ENCODE data around the gene TASP1.

Gene TASP1

DNA sequence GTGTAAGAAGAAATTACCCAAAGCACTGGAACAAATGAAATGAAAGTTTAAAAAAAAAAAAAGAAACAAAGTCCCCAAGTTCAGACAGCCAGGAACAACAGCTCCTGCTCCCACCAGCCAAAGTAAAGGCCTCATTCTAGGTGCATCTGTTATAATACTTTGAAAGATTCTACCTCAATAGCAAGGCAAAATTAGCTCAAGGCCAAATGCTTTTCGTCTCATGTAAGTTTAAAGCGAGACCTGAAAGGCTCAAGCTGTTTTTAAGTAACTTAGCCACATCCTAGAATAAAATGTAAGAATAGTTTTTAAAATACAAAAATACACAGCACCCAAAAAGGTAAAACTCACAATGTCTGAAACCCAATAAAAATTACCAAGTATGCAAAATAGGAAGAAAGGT is 64.7 kb downstream of the TASP1 start:
- Mint-ChIP-seq H3K27ac (no peak overlapping the region), H3K4me1 (no peaks in the 10 kb centered on the region), H3K27me3 (no peaks in the 10 kb centered on the region), H3K4me3 (no peak overlapping the region), H3K36me3 (peaks cover 35% of the 10 kb centered on the region), H3K9me3 (peaks cover 1% of the 10 kb centered on the region)
- ATAC-seq (ENCODE audit: low read depth) (no peak), DNase-seq (ENCODE audit: low spot score in 2 of 2) (no peak)

DNA sequence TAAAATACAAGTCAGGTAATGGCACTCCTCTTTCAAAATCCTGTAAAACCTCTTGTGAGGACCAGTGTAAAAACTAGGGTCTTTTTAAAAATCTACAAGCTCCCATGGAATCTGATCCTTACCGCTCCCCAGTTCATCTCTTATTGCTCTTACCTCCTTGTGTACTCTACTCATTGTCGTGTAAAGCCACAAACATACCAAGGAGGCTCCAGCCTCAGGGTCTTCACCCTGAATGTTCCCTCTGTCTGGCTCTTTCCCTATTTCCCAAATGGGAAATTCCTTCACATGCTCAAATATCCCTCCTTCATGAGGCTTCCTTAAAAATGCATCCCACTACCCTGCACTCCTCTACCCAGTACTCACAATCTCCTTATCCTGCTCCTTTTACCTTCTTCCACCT is 67.1 kb downstream of the TASP1 start:
- Mint-ChIP-seq H3K36me3 (peaks cover 38% of the 10 kb centered on the region), H3K4me1 (no peaks in the 10 kb centered on the region), H3K9me3 (peaks cover 4% of the 10 kb centered on the region), H3K4me3 (no peak overlapping the region), H3K27ac (no peak overlapping the region), H3K27me3 (no peaks in the 10 kb centered on the region)
- DNase-seq (ENCODE audit: low spot score in 2 of 2) (no peak), ATAC-seq (ENCODE audit: low read depth) (no peak)

DNA sequence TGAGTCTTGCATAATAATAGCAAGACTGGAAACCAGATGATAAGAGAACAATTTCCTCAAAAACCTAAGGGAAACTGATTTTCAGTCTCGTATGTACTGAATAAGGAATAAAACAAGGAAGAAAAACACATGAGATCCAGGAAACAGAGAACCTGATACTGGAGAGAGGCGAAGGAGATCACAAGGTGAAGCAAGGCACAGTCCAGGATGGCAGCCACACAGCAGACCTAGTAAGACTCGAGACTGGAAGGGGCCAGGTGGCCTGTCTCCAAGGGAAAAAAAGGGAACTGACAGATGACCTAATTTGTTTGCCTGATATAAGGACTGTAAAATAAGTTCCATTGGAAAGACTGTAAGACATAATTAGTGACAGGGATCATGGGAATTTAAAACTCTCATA is 71.1 kb downstream of the TASP1 start:
- H3K9me3 Mint-ChIP-seq: peaks cover 3% of the 10 kb centered on the region
- no peak for DNase-seq (ENCODE audit: low spot score in 2 of 2)
- no peak overlapping the region for H3K4me3 Mint-ChIP-seq
- H3K36me3 Mint-ChIP-seq: peaks cover 34% of the 10 kb centered on the region
- no peak overlapping the region for H3K27ac Mint-ChIP-seq
- no peaks in the 10 kb centered on the region for H3K4me1 Mint-ChIP-seq
- ATAC-seq (ENCODE audit: low read depth): no peak
- H3K27me3 Mint-ChIP-seq: no peaks in the 10 kb centered on the region

GRCh38 chr20:13563854-13564253 is 74.9 kb downstream of the TASP1 start:
- peaks cover 7% of the 10 kb centered on the region for H3K9me3 Mint-ChIP-seq
- no peaks in the 10 kb centered on the region for H3K27me3 Mint-ChIP-seq
- no peak overlapping the region for H3K4me3 Mint-ChIP-seq
- no peak overlapping the region for H3K27ac Mint-ChIP-seq
- ATAC-seq (ENCODE audit: low read depth) (no peak), DNase-seq (ENCODE audit: low spot score in 2 of 2) (no peak)
- H3K36me3 Mint-ChIP-seq: peaks cover 49% of the 10 kb centered on the region
- H3K4me1 Mint-ChIP-seq: no peaks in the 10 kb centered on the region

GRCh38 chr20:13554706-13555105 is 84.0 kb downstream of the TASP1 start:
- Mint-ChIP-seq H3K4me1 (peaks cover 2% of the 10 kb centered on the region), H3K36me3 (peaks cover 29% of the 10 kb centered on the region), H3K27ac (no peak overlapping the region), H3K9me3 (no peaks in the 10 kb centered on the region), H3K4me3 (no peak overlapping the region), H3K27me3 (no peaks in the 10 kb centered on the region)
- ATAC-seq (ENCODE audit: low read depth): no peak
- no peak for DNase-seq (ENCODE audit: low spot score in 2 of 2)

GRCh38 chr20:13554076-13554475 is 84.7 kb downstream of the TASP1 start:
- Mint-ChIP-seq H3K36me3 (peaks cover 25% of the 10 kb centered on the region), H3K4me1 (peaks cover 2% of the 10 kb centered on the region), H3K27me3 (no peaks in the 10 kb centered on the region), H3K4me3 (no peak overlapping the region), H3K27ac (no peak overlapping the region), H3K9me3 (no peaks in the 10 kb centered on the region)
- DNase-seq (ENCODE audit: low spot score in 2 of 2): no peak
- no peak for ATAC-seq (ENCODE audit: low read depth)

- peaks cover 24% of the 10 kb centered on the region for H3K36me3 Mint-ChIP-seq
- no peak overlapping the region for H3K4me3 Mint-ChIP-seq
- H3K27ac Mint-ChIP-seq: no peak overlapping the region
- ATAC-seq (ENCODE audit: low read depth) (no peak), DNase-seq (ENCODE audit: low spot score in 2 of 2) (no peak)
- peaks cover 2% of the 10 kb centered on the region for H3K4me1 Mint-ChIP-seq
- no peaks in the 10 kb centered on the region for H3K27me3 Mint-ChIP-seq
- H3K9me3 Mint-ChIP-seq: no peaks in the 10 kb centered on the region
Observed at GRCh38 chr20:13552061-13552460, 86.7 kb downstream of the TASP1 start.

GRCh38 chr20:13549451-13549850 is 89.3 kb downstream of the TASP1 start:
- Mint-ChIP-seq H3K9me3 (no peaks in the 10 kb centered on the region), H3K27me3 (no peaks in the 10 kb centered on the region), H3K27ac (no peak overlapping the region), H3K4me1 (no peaks in the 10 kb centered on the region), H3K36me3 (peaks cover 13% of the 10 kb centered on the region), H3K4me3 (no peak overlapping the region)
- no peak for DNase-seq (ENCODE audit: low spot score in 2 of 2)
- ATAC-seq (ENCODE audit: low read depth): no peak

GRCh38 chr20:13546497-13547131 is 92.1 kb downstream of the TASP1 start:
- no peak for ATAC-seq (ENCODE audit: low read depth)
- Mint-ChIP-seq H3K9me3 (no peaks in the 10 kb centered on the region), H3K4me1 (no peaks in the 10 kb centered on the region), H3K27ac (no peak overlapping the region), H3K27me3 (no peaks in the 10 kb centered on the region), H3K4me3 (no peak overlapping the region), H3K36me3 (peaks cover 9% of the 10 kb centered on the region)
- peak; percentile 29 to 32 for DNase-seq (ENCODE audit: low spot score in 2 of 2)

- H3K4me1 Mint-ChIP-seq: no peaks in the 10 kb centered on the region
- H3K27ac Mint-ChIP-seq: no peak overlapping the region
- DNase-seq (ENCODE audit: low spot score in 2 of 2) (no peak), ATAC-seq (ENCODE audit: low read depth) (no peak)
- no peaks in the 10 kb centered on the region for H3K27me3 Mint-ChIP-seq
- peaks cover 10% of the 10 kb centered on the region for H3K36me3 Mint-ChIP-seq
- H3K9me3 Mint-ChIP-seq: no peaks in the 10 kb centered on the region
- H3K4me3 Mint-ChIP-seq: no peak overlapping the region
Observed at GRCh38 chr20:13545790-13546189, 92.9 kb downstream of the TASP1 start.

DNA sequence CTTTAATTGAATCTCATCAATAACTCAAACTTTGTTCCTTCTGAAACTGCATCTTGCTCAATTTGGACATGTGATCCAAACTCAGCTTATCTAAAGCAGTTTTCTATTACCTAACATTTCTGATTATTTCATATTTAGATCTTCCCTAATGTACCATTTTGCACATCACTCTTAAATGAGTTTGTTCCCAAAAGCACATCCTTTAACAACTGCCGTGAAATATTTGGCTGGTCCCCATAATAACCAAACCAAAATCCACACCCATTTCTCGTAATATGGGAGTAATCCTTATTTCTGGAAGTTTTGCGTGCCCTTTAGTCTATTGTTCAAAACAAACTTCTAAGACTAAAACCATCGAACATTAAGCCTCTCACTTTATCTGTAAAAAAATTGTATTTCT is 94.9 kb downstream of the TASP1 start:
- ATAC-seq (ENCODE audit: low read depth) (no peak), DNase-seq (ENCODE audit: low spot score in 2 of 2) (no peak)
- Mint-ChIP-seq H3K36me3 (peaks cover 9% of the 10 kb centered on the region), H3K27ac (no peak overlapping the region), H3K4me3 (no peak overlapping the region), H3K27me3 (no peaks in the 10 kb centered on the region), H3K4me1 (no peaks in the 10 kb centered on the region), H3K9me3 (no peaks in the 10 kb centered on the region)

DNA sequence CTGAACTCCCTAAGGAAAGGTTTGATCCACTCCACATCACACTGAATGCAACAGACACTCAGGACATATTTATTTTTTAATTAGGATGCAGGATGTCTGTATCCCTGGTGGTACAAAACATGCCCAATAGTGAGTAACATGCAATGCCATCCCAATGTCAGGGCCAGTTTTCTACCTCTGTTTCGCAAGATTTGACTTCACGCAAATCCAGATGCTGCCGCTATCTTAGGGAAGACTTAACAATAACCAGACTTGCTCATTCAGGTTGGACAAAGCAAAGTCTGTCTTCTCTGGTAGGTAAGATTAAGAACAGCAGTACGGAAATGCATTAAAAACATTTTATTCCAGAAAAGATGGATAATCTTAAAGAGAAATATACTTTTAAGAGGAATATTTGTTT is 103.1 kb downstream of the TASP1 start:
- Mint-ChIP-seq H3K27ac (no peak overlapping the region), H3K36me3 (peaks cover 23% of the 10 kb centered on the region), H3K4me3 (no peak overlapping the region), H3K9me3 (no peaks in the 10 kb centered on the region), H3K27me3 (no peaks in the 10 kb centered on the region), H3K4me1 (no peaks in the 10 kb centered on the region)
- DNase-seq (ENCODE audit: low spot score in 2 of 2): no peak
- ATAC-seq (ENCODE audit: low read depth): no peak

- ATAC-seq (ENCODE audit: low read depth) (no peak), DNase-seq (ENCODE audit: low spot score in 2 of 2) (no peak)
- H3K4me1 Mint-ChIP-seq: no peaks in the 10 kb centered on the region
Observed at GRCh38 chr20:13533946-13534345, 104.8 kb downstream of the TASP1 start.

GRCh38 chr20:13530146-13530545 is 108.6 kb downstream of the TASP1 start:
- no peak overlapping the region for H3K4me3 Mint-ChIP-seq
- ATAC-seq (ENCODE audit: low read depth): no peak
- DNase-seq (ENCODE audit: low spot score in 2 of 2): no peak
- H3K27me3 Mint-ChIP-seq: no peaks in the 10 kb centered on the region
- no peaks in the 10 kb centered on the region for H3K9me3 Mint-ChIP-seq
- H3K27ac Mint-ChIP-seq: no peak overlapping the region
- no peaks in the 10 kb centered on the region for H3K4me1 Mint-ChIP-seq
- peaks cover 35% of the 10 kb centered on the region for H3K36me3 Mint-ChIP-seq

More at GRCh38 chr20:13533946-13534345, 104.8 kb downstream of the TASP1 start:
- Mint-ChIP-seq H3K27me3 (no peaks in the 10 kb centered on the region), H3K36me3 (peaks cover 25% of the 10 kb centered on the region), H3K4me3 (no peak overlapping the region), H3K9me3 (no peaks in the 10 kb centered on the region), H3K27ac (no peak overlapping the region)

DNA sequence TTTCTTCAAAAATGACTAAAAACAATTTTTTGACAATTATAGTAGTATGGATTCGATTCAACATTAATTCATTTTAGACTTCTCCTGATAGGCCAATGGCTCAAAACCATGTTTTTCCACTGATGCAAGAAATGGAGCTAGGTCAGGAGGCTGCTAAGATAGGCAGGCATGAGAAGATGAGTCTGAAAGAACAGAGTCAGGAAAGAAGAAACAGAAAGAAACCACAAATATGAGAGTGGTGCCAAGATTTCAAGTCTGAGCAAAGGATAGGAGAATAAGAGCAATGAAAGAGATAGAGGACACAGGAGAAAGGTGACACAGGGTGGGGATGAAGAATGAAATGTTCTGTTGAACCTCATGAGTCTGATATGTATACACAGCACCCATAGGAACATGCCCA is 112.2 kb downstream of the TASP1 start:
- no peak for ATAC-seq (ENCODE audit: low read depth)
- H3K27ac Mint-ChIP-seq: no peak overlapping the region
- no peaks in the 10 kb centered on the region for H3K4me1 Mint-ChIP-seq
- H3K9me3 Mint-ChIP-seq: peaks cover 6% of the 10 kb centered on the region
- no peak overlapping the region for H3K4me3 Mint-ChIP-seq
- no peaks in the 10 kb centered on the region for H3K27me3 Mint-ChIP-seq
- DNase-seq (ENCODE audit: low spot score in 2 of 2): no peak
- peaks cover 36% of the 10 kb centered on the region for H3K36me3 Mint-ChIP-seq

Data from memory B cell (primary cell).